DND-41 (cell line): ENCODE data around the gene B3GNT4.
"Not testable (repeated sequence)": the region's sequence is repeated elsewhere in the genome, so short reads cannot be mapped to it uniquely, and the experiment has no call there.

ENCODE experiments used
- ATAC-seq: fragments of 200-7000 bp; cut with Tn5 transposase; 3 replicates; pipeline ENCODE4 v1.9.1; 2021; ENCODE audit warnings: low read depth; ENCODE audit not compliant: insufficient read depth
- DNase-seq: peaks from one replicate; pipeline ENCODE4 v3.0.0-alpha.2; 2020
- H2AFZ ChIP-seq: 2 replicates; pipeline ENCODE4 v1.6.0; 2012; ENCODE audit warnings: low read depth, low read length
- H3K27ac ChIP-seq: 2 replicates; pipeline ENCODE4 v1.5.1; 2012; ENCODE audit warnings: low read length, inconsistent platforms
- H3K27me3 ChIP-seq: fragments of 200-600 bp; sonication (generic); 2 replicates; pipeline ENCODE4 v1.6.0; 2012; ENCODE audit warnings: low read length, mild to moderate bottlenecking, inconsistent platforms; ENCODE audit not compliant: insufficient read depth, poor library complexity
- H3K36me3 ChIP-seq: 2 replicates; pipeline ENCODE4 v1.5.1; 2012; ENCODE audit warnings: low read length, inconsistent platforms; ENCODE audit not compliant: insufficient read depth
- H3K4me1 ChIP-seq: 2 replicates; pipeline ENCODE4 v1.5.1; 2012; ENCODE audit warnings: mild to moderate bottlenecking, low read length; ENCODE audit not compliant: insufficient read depth
- H3K4me2 ChIP-seq: 2 replicates; pipeline ENCODE4 v1.6.0; 2012; ENCODE audit warnings: mild to moderate bottlenecking, moderate library complexity, low read length, inconsistent platforms; ENCODE audit not compliant: insufficient read depth
- H3K4me3 ChIP-seq, 2 experiments: fragments of 200-600 bp in 1 of 2; shearing (Covaris generic) in 1 of 2; 2 replicates each; pipeline ENCODE4 v1.5.1; 2012 to 2016; ENCODE audit warnings: inconsistent platforms in 2 of 2, low read length in 2 of 2, mild to moderate bottlenecking in 2 of 2, low read depth in 1 of 2, moderate library complexity in 1 of 2
- H3K79me2 ChIP-seq: 2 replicates; pipeline ENCODE4 v1.6.0; 2012; ENCODE audit warnings: low read length, inconsistent platforms; ENCODE audit not compliant: insufficient read depth
- H3K9ac ChIP-seq: 2 replicates; pipeline ENCODE4 v1.6.0; 2012; ENCODE audit warnings: low read depth, mild to moderate bottlenecking, inconsistent platforms, low read length, moderate library complexity
- H3K9me3 ChIP-seq: 2 replicates; pipeline ENCODE4 v1.5.1; 2012; ENCODE audit warnings: low read length, moderate library complexity, mild to moderate bottlenecking, inconsistent platforms; ENCODE audit not compliant: insufficient read depth, severe bottlenecking
- H4K20me1 ChIP-seq: 2 replicates; pipeline ENCODE4 v1.6.0; 2012; ENCODE audit warnings: low read length; ENCODE audit not compliant: insufficient read depth
- EZH2 ChIP-seq: IDR thresholded peaks from 3 replicates; pipeline ENCODE4 v1.6.1; 2012; ENCODE audit warnings: borderline replicate concordance, low read depth, mild to moderate bottlenecking, moderate library complexity, low read length, inconsistent platforms; ENCODE audit not compliant: severe bottlenecking
- TF ChIP-seq, protein P1 (sequence below): IDR thresholded peaks from 2 replicates; pipeline ENCODE4 v1.5.1; 2012; ENCODE audit warnings: borderline replicate concordance, low read length, moderate library complexity, mild to moderate bottlenecking; ENCODE audit not compliant: poor library complexity, severe bottlenecking; ENCODE audit errors: extremely low read depth

B3GNT4 gene

GRCh38 chr12:122202017-122202416 is 1.5 kb upstream of the B3GNT4 start:
- no peak for TF ChIP-seq EZH2
- TF ChIP-seq, protein P1, sequence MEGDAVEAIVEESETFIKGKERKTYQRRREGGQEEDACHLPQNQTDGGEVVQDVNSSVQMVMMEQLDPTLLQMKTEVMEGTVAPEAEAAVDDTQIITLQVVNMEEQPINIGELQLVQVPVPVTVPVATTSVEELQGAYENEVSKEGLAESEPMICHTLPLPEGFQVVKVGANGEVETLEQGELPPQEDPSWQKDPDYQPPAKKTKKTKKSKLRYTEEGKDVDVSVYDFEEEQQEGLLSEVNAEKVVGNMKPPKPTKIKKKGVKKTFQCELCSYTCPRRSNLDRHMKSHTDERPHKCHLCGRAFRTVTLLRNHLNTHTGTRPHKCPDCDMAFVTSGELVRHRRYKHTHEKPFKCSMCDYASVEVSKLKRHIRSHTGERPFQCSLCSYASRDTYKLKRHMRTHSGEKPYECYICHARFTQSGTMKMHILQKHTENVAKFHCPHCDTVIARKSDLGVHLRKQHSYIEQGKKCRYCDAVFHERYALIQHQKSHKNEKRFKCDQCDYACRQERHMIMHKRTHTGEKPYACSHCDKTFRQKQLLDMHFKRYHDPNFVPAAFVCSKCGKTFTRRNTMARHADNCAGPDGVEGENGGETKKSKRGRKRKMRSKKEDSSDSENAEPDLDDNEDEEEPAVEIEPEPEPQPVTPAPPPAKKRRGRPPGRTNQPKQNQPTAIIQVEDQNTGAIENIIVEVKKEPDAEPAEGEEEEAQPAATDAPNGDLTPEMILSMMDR, result no peak
- Histone ChIP-seq H3K4me3 (no peak overlapping the region), H3K4me1 (no peaks in the 10 kb centered on the region), H3K79me2 (no peaks in the 10 kb centered on the region), H3K9ac (no peak overlapping the region), H3K36me3 (peaks cover 4% of the 10 kb centered on the region), H2AFZ (no peak overlapping the region), H3K27ac (no peak overlapping the region), H3K4me2 (no peak overlapping the region), H3K27me3 (peaks cover 3% of the 10 kb centered on the region), H3K9me3 (no peaks in the 10 kb centered on the region), H4K20me1 (peaks cover 8% of the 10 kb centered on the region; the same call in 1 of the 2 replicates)
- DNase-seq (no peak), ATAC-seq (no peak)

DNA sequence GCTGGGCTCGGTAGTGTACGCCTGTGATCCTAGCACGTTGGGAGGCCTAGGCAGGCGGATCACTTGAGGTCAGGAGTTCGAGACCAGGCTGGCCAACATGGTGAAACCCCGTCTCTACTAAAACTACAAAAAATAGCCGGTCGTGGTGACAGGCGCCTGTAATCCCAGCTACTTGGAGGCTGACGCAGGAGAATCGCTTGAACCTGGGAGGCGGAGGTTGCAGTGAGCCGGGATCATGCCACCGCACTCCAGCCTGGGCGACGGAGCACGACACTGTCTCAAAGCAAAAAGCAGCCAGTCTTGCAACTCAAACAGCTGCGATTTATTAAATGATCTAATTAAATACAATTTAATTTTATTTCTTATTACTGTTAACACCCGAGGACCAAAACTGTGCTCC is 698 bp upstream of the B3GNT4 start:
- H3K27me3 ChIP-seq, H3K4me3 ChIP-seq, H3K9me3 ChIP-seq, H3K27ac ChIP-seq, H3K9ac ChIP-seq, H4K20me1 ChIP-seq, H2AFZ ChIP-seq, ATAC-seq, DNase-seq, H3K79me2 ChIP-seq, H3K4me1 ChIP-seq, H3K4me2 ChIP-seq: not testable (repeated sequence)
- H3K36me3 ChIP-seq, result peaks cover 12% of the 10 kb centered on the region

GRCh38 chr12:122204167-122205052 is 901 bp downstream of the B3GNT4 start:
- H3K4me2 ChIP-seq, result no peak overlapping the region

More at GRCh38 chr12:122204167-122205052, 901 bp downstream of the B3GNT4 start:
- Histone ChIP-seq H3K4me1 (no peaks in the 10 kb centered on the region), H3K36me3 (peaks cover 22% of the 10 kb centered on the region), H3K9ac (no peak overlapping the region), H3K9me3 (no peaks in the 10 kb centered on the region), H4K20me1 (peaks cover 8% of the 10 kb centered on the region; the same call in 1 of the 2 replicates), H3K27me3 (no peaks in the 10 kb centered on the region), H3K27ac (no peak overlapping the region), H2AFZ (no peak overlapping the region), H3K79me2 (no peaks in the 10 kb centered on the region), H3K4me3 (no peak overlapping the region)
- TF ChIP-seq, protein P1, result no peak
- no peak for TF ChIP-seq EZH2
- no peak for DNase-seq
- ATAC-seq, result no peak
